ENCODE results near the gene FOSB.

Gene FOSB

DNA sequence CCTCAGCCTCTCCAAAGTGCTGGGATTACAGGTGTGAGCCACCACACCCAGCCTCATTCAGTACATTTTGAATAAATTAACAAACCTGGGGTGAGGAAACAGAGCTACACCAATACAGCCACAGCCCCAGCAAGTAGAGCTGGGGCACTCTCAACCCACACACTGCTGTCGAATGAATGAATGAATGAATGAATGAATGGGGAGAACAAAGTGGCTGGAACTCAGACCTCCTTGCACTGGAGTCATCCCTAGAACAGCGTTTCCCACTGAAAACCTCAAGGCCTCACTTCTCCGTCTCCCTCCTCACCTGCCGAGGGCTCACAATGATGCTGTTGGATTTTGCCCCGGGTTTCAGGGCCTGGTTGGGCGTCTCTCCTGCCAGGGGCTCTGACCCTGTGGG, 46.9 kb upstream of the FOSB start:
- Histone ChIP-seq H3K27me3 (no peaks in the 10 kb centered on the region), H3K27ac (no peak overlapping the region), H3K4me1 (peaks cover 0 to 33% (median 26%) of the 10 kb centered on the region in 4 donors), H3K4me3 (no peak overlapping the region), H3K9me3 (no peaks in the 10 kb centered on the region), H3K36me3 (peaks cover 10 to 55% (median 47%) of the 10 kb centered on the region in 3 donors)
- TF ChIP-seq, protein P1, sequence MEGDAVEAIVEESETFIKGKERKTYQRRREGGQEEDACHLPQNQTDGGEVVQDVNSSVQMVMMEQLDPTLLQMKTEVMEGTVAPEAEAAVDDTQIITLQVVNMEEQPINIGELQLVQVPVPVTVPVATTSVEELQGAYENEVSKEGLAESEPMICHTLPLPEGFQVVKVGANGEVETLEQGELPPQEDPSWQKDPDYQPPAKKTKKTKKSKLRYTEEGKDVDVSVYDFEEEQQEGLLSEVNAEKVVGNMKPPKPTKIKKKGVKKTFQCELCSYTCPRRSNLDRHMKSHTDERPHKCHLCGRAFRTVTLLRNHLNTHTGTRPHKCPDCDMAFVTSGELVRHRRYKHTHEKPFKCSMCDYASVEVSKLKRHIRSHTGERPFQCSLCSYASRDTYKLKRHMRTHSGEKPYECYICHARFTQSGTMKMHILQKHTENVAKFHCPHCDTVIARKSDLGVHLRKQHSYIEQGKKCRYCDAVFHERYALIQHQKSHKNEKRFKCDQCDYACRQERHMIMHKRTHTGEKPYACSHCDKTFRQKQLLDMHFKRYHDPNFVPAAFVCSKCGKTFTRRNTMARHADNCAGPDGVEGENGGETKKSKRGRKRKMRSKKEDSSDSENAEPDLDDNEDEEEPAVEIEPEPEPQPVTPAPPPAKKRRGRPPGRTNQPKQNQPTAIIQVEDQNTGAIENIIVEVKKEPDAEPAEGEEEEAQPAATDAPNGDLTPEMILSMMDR (IDR thresholded peaks at IDR 0.05), result no peak
- no peak for DNase-seq
- intact Hi-C loops (cut with DNase I; ENCODE audit: low total_unique reads), result no loop called here

DNA sequence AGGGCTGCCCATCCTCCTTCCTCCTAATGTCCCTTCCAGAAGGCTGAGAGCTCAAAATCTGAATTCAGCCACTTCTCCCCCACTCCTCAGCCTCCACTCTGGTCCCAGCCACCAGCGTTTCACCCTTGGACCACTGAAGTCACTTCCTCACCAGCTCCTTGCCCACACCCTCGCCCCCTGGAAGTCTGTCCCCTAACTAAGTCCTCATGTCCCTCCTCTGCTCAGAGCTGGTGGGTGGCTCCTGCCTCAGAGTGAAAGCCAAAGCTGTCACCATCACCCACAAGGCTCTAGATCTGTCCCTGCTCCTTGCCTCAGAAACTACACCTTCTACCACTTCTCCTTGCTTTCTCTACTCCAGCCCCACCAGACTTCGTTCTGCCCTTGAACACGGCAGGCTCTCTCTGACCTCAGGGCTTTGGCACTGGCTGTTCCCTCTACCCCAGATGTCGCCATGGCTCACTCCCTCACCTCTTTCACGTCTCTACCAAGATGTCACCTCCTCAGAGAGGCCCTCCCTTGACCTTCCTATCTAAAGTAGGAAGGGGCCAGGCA, 45.8 kb upstream of the FOSB start:
- no peak for DNase-seq
- TF ChIP-seq, protein P1 (IDR thresholded peaks at IDR 0.05), result no peak
- H3K9me3 ChIP-seq, result no peaks in the 10 kb centered on the region
- intact Hi-C loops (cut with DNase I; ENCODE audit: low total_unique reads), result no loop called here
- peaks cover 0 to 43% (median 35%) of the 10 kb centered on the region in 3 donors for H3K36me3 ChIP-seq
- peaks cover 0 to 36% (median 28%) of the 10 kb centered on the region in 4 donors for H3K4me1 ChIP-seq
- no peaks in the 10 kb centered on the region for H3K27me3 ChIP-seq
- no peak overlapping the region for H3K27ac ChIP-seq
- no peak overlapping the region for H3K4me3 ChIP-seq

DNA sequence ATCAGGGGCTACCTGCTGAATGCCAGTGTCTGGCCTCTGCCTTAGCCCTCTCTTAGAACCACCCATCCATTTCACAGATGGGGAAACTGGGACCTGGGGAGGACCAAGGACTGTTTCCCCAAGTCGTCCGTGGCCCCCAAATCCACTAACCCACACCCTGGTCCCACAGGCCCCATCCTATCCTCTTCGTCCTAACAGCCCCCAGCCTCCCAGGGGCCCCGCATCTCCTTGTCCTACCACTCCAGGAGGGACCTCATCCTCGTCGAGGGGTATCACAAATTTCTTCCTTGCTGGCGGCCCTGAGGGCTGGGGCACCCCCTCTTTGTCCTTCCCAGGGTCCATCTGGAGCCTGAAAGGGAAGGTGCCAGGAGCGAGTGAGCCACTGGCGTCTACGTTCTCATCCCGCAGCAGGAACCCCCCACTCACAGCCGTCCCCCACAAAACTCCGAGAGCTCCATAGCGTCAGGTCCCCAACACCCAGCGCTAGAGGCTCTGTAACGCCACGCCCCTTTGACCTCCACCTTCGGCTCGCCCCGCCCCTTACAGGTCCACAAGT, 44.7 kb upstream of the FOSB start:
- TF ChIP-seq, protein P1 (IDR thresholded peaks at IDR 0.05), result peak in 1 of 2 experiments; percentile 3
- peak overlapping the region; percentile 61 to 69 for H3K4me3 ChIP-seq
- peak overlapping the region; percentile 86 to 89 for H3K27ac ChIP-seq
- DNase-seq, result no peak
- peaks cover 0 to 33% (median 25%) of the 10 kb centered on the region in 3 donors for H3K36me3 ChIP-seq
- peaks cover 0 to 46% (median 29%) of the 10 kb centered on the region in 4 donors for H3K4me1 ChIP-seq
- H3K9me3 ChIP-seq, result no peaks in the 10 kb centered on the region
- intact Hi-C loops (cut with DNase I; ENCODE audit: low total_unique reads), result no loop called here
- no peaks in the 10 kb centered on the region for H3K27me3 ChIP-seq

DNA sequence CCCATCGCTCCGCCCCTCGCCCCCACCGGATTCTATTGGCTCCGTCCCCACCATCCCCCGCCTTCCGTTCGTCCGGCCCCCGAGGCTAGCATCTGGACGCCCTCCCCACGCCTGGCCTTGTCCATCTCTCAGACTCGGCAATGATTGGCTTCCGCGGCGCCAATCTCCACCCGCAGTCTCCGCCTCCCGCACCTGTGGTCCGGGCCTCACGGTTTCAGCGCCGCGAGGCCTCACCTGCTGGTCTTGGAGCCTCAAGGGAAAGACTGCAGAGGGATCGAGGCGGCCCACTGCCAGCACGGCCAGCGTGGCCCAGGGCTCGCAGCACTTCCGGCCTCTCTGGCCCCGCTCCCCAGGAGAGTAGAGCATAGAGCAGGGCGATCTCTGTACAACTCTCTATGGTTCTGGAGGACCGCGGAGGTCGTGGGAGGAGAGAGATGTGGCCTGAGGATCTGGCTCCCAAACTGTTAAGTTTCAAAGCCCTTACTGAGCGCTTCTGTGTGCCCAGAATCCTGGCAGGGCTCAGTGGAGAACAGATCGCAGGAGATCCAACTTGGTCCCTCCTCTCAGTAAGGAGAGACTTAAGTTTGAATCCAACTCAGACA, 44.1 kb upstream of the FOSB start, which contains the start of gene ERCC1:
Gene ERCC1 (minus strand): TSS at position 329 of the 602 bp plus-strand sequence. CDS start 543 bp downstream, outside the sequence.
- H3K36me3 ChIP-seq, result peaks cover 0 to 27% (median 22%) of the 10 kb centered on the region in 3 donors
- intact Hi-C loops (cut with DNase I; ENCODE audit: low total_unique reads), result no loop called here
- no peaks in the 10 kb centered on the region for H3K9me3 ChIP-seq
- H3K4me3 ChIP-seq, result peak within 1 kb of the TSS; percentile 61 to 69
- peaks cover 0 to 52% (median 35%) of the 10 kb centered on the region in 4 donors for H3K4me1 ChIP-seq
- DNase-seq, result peak; percentile 94 to 97
- TF ChIP-seq, protein P1 (IDR thresholded peaks at IDR 0.05), result no peak
- peak within 1 kb of the TSS; percentile 86 to 89 for H3K27ac ChIP-seq
- H3K27me3 ChIP-seq, result no peaks in the 10 kb centered on the region

DNA sequence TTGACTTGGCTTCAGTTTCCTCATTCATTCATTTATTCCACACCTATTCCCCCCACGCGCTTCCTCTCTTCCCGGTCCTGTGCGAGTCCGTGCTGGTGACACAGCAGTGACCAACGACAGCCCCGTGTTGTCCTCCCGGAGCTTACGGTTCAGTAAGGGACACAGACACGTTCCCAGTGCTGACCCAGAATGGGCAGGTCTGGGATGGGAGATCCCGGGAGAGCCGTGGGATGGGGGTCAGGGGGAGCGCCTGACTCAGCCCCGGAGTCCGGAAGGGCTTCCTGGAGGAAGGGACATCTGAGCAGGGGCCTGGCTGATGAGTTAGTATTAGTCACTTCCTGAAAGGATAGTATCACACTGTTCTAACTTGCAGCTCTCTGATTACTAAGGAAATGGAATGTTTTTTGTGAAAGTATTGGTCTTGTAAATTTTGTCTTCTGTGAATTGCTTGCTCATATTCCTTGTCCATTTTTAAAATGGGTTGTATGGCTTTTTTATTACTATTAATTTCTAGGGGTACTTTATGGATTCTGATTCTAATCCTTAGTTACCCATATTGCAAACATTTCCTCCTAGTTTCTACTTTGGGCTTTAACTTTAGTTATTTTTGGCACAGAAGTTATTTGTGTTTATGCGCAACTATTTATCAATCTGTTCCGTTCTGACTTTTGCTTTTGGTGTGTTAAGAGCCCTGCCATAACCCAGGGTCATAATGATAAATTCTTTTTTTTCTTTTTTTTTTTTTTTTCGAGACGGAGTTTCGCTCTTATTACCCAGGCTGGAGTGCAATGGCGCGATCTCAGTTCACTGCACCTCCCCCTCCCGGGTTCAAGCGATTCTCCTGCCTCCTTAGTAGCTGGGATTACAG, 43.4 kb upstream of the FOSB start:
- TF ChIP-seq, protein P1 (IDR thresholded peaks at IDR 0.05), result no peak
- Histone ChIP-seq H3K4me1 (peaks cover 0 to 60% (median 42%) of the 10 kb centered on the region in 4 donors), H3K4me3 (peak overlapping the region; percentile 61 to 69), H3K9me3 (no peaks in the 10 kb centered on the region), H3K36me3 (peaks cover 0 to 19% (median 17%) of the 10 kb centered on the region in 3 donors), H3K27ac (peak overlapping the region; percentile 86 to 89), H3K27me3 (no peaks in the 10 kb centered on the region)
- intact Hi-C loops (cut with DNase I; ENCODE audit: low total_unique reads), result no loop called here
- DNase-seq, result peak; percentile 73 to 84
